ENCODE results near the gene NKAPL.
A peak's percentile ranks its signal among the peaks of the same experiment; 100 is the strongest.

The NKAPL gene

GRCh38 chr6:28266962-28267694, 8.0 kb downstream of the NKAPL start, which contains the start of gene ZSCAN26:
Gene ZSCAN26 (plus strand): TSS chr6:28267143. CDS start chr6:28271920, 4,777 bp downstream.
- WGBS, 2 experiments = 1% methylated on average over 32 of the region's 32 CpGs
- Histone ChIP-seq H3K4me3 (ENCODE audit: insufficient read depth, low read depth, low read length) (peak within 1 kb of the TSS; percentile 75), H3K36me3 (ENCODE audit: control insufficient read depth, insufficient read depth, low read length) (peaks cover 6% of the 10 kb centered on the region), H3K9me3 (ENCODE audit: control insufficient read depth, low read length) (no peaks in the 10 kb centered on the region), H3K27me3 (ENCODE audit: control insufficient read depth, insufficient read depth, low read length, poor library complexity, severe bottlenecking) (peaks cover 25% of the 10 kb centered on the region), H3K27ac (ENCODE audit: insufficient read depth, low read depth, low read length, poor library complexity, severe bottlenecking) (no peak within 1 kb of the TSS), H3K4me1 (ENCODE audit: control insufficient read depth, insufficient read depth, low read length) (no peaks in the 10 kb centered on the region)

- Histone ChIP-seq H3K9me3 (ENCODE audit: control insufficient read depth, low read length) (no peaks in the 10 kb centered on the region), H3K27me3 (ENCODE audit: control insufficient read depth, insufficient read depth, low read length, poor library complexity, severe bottlenecking) (peaks cover 22% of the 10 kb centered on the region), H3K36me3 (ENCODE audit: control insufficient read depth, insufficient read depth, low read length) (peaks cover 7% of the 10 kb centered on the region), H3K27ac (ENCODE audit: insufficient read depth, low read depth, low read length, poor library complexity, severe bottlenecking) (no peak overlapping the region), H3K4me1 (ENCODE audit: control insufficient read depth, insufficient read depth, low read length) (no peaks in the 10 kb centered on the region), H3K4me3 (ENCODE audit: insufficient read depth, low read depth, low read length) (peak overlapping the region; percentile 75)
- WGBS, 2 experiments = 21 to 39% methylated on average over 1 of the region's 1 CpG
Observed at GRCh38 chr6:28267695-28268059, 8.6 kb downstream of the NKAPL start.

- Histone ChIP-seq H3K9me3 (ENCODE audit: control insufficient read depth, low read length) (no peaks in the 10 kb centered on the region), H3K4me3 (ENCODE audit: insufficient read depth, low read depth, low read length) (no peak overlapping the region), H3K27ac (ENCODE audit: insufficient read depth, low read depth, low read length, poor library complexity, severe bottlenecking) (no peak overlapping the region), H3K4me1 (ENCODE audit: control insufficient read depth, insufficient read depth, low read length) (no peaks in the 10 kb centered on the region), H3K27me3 (ENCODE audit: control insufficient read depth, insufficient read depth, low read length, poor library complexity, severe bottlenecking) (peaks cover 6% of the 10 kb centered on the region), H3K36me3 (ENCODE audit: control insufficient read depth, insufficient read depth, low read length) (peaks cover 16% of the 10 kb centered on the region)
Observed at GRCh38 chr6:28269492-28269891, 10.4 kb downstream of the NKAPL start.

- H3K9me3 ChIP-seq (ENCODE audit: control insufficient read depth, low read length) = no peaks in the 10 kb centered on the region
- no peaks in the 10 kb centered on the region for H3K4me1 ChIP-seq (ENCODE audit: control insufficient read depth, insufficient read depth, low read length)
- H3K27me3 ChIP-seq (ENCODE audit: control insufficient read depth, insufficient read depth, low read length, poor library complexity, severe bottlenecking) = no peaks in the 10 kb centered on the region
- no peak overlapping the region for H3K27ac ChIP-seq (ENCODE audit: insufficient read depth, low read depth, low read length, poor library complexity, severe bottlenecking)
- H3K36me3 ChIP-seq (ENCODE audit: control insufficient read depth, insufficient read depth, low read length) = peaks cover 34% of the 10 kb centered on the region
- no peak overlapping the region for H3K4me3 ChIP-seq (ENCODE audit: insufficient read depth, low read depth, low read length)
Observed at GRCh38 chr6:28274888-28275287, 15.8 kb downstream of the NKAPL start.

GRCh38 chr6:28277746-28278145, 18.6 kb downstream of the NKAPL start:
- 90 to 94% methylated on average over 3 of the region's 3 CpGs for WGBS, 2 experiments
- Histone ChIP-seq H3K27me3 (ENCODE audit: control insufficient read depth, insufficient read depth, low read length, poor library complexity, severe bottlenecking) (peaks cover 8% of the 10 kb centered on the region), H3K4me1 (ENCODE audit: control insufficient read depth, insufficient read depth, low read length) (no peaks in the 10 kb centered on the region), H3K27ac (ENCODE audit: insufficient read depth, low read depth, low read length, poor library complexity, severe bottlenecking) (no peak overlapping the region), H3K4me3 (ENCODE audit: insufficient read depth, low read depth, low read length) (no peak overlapping the region), H3K9me3 (ENCODE audit: control insufficient read depth, low read length) (no peaks in the 10 kb centered on the region), H3K36me3 (ENCODE audit: control insufficient read depth, insufficient read depth, low read length) (peaks cover 27% of the 10 kb centered on the region)

- peak overlapping the region; percentile 79 for H3K4me3 ChIP-seq (ENCODE audit: insufficient read depth, low read depth, low read length)
- 80% methylated on average over 1 of the region's 3 CpGs; no CpG with 5 or more reads in 1 of the 2 experiments for WGBS, 2 experiments
- peaks cover 8% of the 10 kb centered on the region for H3K27me3 ChIP-seq (ENCODE audit: control insufficient read depth, insufficient read depth, low read length, poor library complexity, severe bottlenecking)
- no peaks in the 10 kb centered on the region for H3K9me3 ChIP-seq (ENCODE audit: control insufficient read depth, low read length)
- no peaks in the 10 kb centered on the region for H3K4me1 ChIP-seq (ENCODE audit: control insufficient read depth, insufficient read depth, low read length)
- H3K36me3 ChIP-seq (ENCODE audit: control insufficient read depth, insufficient read depth, low read length) = peaks cover 26% of the 10 kb centered on the region
- no peak overlapping the region for H3K27ac ChIP-seq (ENCODE audit: insufficient read depth, low read depth, low read length, poor library complexity, severe bottlenecking)
Observed at GRCh38 chr6:28280595-28281287, 21.6 kb downstream of the NKAPL start.

GRCh38 chr6:28281288-28282064, 22.4 kb downstream of the NKAPL start, which contains the start of gene PGBD1:
Gene PGBD1 (plus strand): TSS chr6:28281572. CDS start chr6:28283814, 2,242 bp downstream.
- Histone ChIP-seq H3K4me1 (ENCODE audit: control insufficient read depth, insufficient read depth, low read length) (no peaks in the 10 kb centered on the region), H3K4me3 (ENCODE audit: insufficient read depth, low read depth, low read length) (peak within 1 kb of the TSS; percentile 79), H3K9me3 (ENCODE audit: control insufficient read depth, low read length) (no peaks in the 10 kb centered on the region), H3K27me3 (ENCODE audit: control insufficient read depth, insufficient read depth, low read length, poor library complexity, severe bottlenecking) (peaks cover 8% of the 10 kb centered on the region), H3K27ac (ENCODE audit: insufficient read depth, low read depth, low read length, poor library complexity, severe bottlenecking) (peak within 1 kb of the TSS; percentile 11), H3K36me3 (ENCODE audit: control insufficient read depth, insufficient read depth, low read length) (peaks cover 23% of the 10 kb centered on the region)
- 0 to 1% methylated on average over 50 of the region's 50 CpGs for WGBS, 2 experiments

GRCh38 chr6:28282926-28283325, 23.8 kb downstream of the NKAPL start:
- 95% methylated on average over 2 of the region's 2 CpGs for WGBS, 2 experiments
- H3K36me3 ChIP-seq (ENCODE audit: control insufficient read depth, insufficient read depth, low read length) = peaks cover 26% of the 10 kb centered on the region
- no peak overlapping the region for H3K4me3 ChIP-seq (ENCODE audit: insufficient read depth, low read depth, low read length)

GRCh38 chr6:28291573-28291972, 32.5 kb downstream of the NKAPL start:
- Histone ChIP-seq H3K4me3 (ENCODE audit: insufficient read depth, low read depth, low read length) (no peak overlapping the region), H3K36me3 (ENCODE audit: control insufficient read depth, insufficient read depth, low read length) (peaks cover 14% of the 10 kb centered on the region), H3K27ac (ENCODE audit: insufficient read depth, low read depth, low read length, poor library complexity, severe bottlenecking) (no peak overlapping the region), H3K9me3 (ENCODE audit: control insufficient read depth, low read length) (no peaks in the 10 kb centered on the region), H3K4me1 (ENCODE audit: control insufficient read depth, insufficient read depth, low read length) (no peaks in the 10 kb centered on the region), H3K27me3 (ENCODE audit: control insufficient read depth, insufficient read depth, low read length, poor library complexity, severe bottlenecking) (no peaks in the 10 kb centered on the region)

More at GRCh38 chr6:28282926-28283325, 23.8 kb downstream of the NKAPL start:
- H3K4me1 ChIP-seq (ENCODE audit: control insufficient read depth, insufficient read depth, low read length) = no peaks in the 10 kb centered on the region
- H3K27ac ChIP-seq (ENCODE audit: insufficient read depth, low read depth, low read length, poor library complexity, severe bottlenecking) = no peak overlapping the region
- peaks cover 8% of the 10 kb centered on the region for H3K27me3 ChIP-seq (ENCODE audit: control insufficient read depth, insufficient read depth, low read length, poor library complexity, severe bottlenecking)
- no peaks in the 10 kb centered on the region for H3K9me3 ChIP-seq (ENCODE audit: control insufficient read depth, low read length)

GRCh38 chr6:28295326-28295725, 36.2 kb downstream of the NKAPL start:
- Histone ChIP-seq H3K27ac (ENCODE audit: insufficient read depth, low read depth, low read length, poor library complexity, severe bottlenecking) (no peak overlapping the region), H3K4me3 (ENCODE audit: insufficient read depth, low read depth, low read length) (no peak overlapping the region), H3K4me1 (ENCODE audit: control insufficient read depth, insufficient read depth, low read length) (no peaks in the 10 kb centered on the region), H3K36me3 (ENCODE audit: control insufficient read depth, insufficient read depth, low read length) (peaks cover 3% of the 10 kb centered on the region), H3K9me3 (ENCODE audit: control insufficient read depth, low read length) (no peaks in the 10 kb centered on the region), H3K27me3 (ENCODE audit: control insufficient read depth, insufficient read depth, low read length, poor library complexity, severe bottlenecking) (no peaks in the 10 kb centered on the region)
- 86 to 97% methylated on average over 2 to 5 of the region's 5 CpGs for WGBS, 2 experiments

All from ectodermal cell (in vitro differentiated cells).